T-cell (primary cell): ENCODE data around the gene MBD3L5. TPM values are rescaled to one million over a fixed set of nuclear protein-coding genes. Genes with fewer than 3 reads are reported as not detected.
"Not testable (repeated sequence)": the region's sequence is repeated elsewhere in the genome, so short reads cannot be mapped to it uniquely, and the experiment has no call there.

Experiments
- ATAC-seq, 4 experiments: fragments of 200-7000 bp in 3 of 4; fragments of 150-1000 bp in 1 of 4; cut with Tn5 transposase; replicated peaks in 1 of 4; 1 replicate in 3 of 4; 2 replicates in 1 of 4; pipeline ENCODE4 v1.10.0; 2021; ENCODE audit warnings: moderate library complexity in 3 of 4, mild to moderate bottlenecking in 2 of 4, moderate number of reproducible peaks in 1 of 4
- CTCF ChIA-PET, 2 donors: fragments of 300-600 bp; sonication (Branson Sonifier 250); formaldehyde crosslinking; loops; one replicate each; lab custom pipeline; 2022; ENCODE audit warnings: antibody characterized with exemption in 2 of 2; lab: Charles Lee
- POLR2A ChIA-PET, 2 donors: fragments of 300-600 bp; sonication (Branson Sonifier 250); formaldehyde crosslinking; loops; one replicate each; lab custom pipeline; 2022; ENCODE audit warnings: antibody characterized with exemption in 2 of 2; lab: Charles Lee
- DNase-seq, 35 experiments: peaks; one replicate each; pipeline versions ENCODE4 v3.0.0 to v3.0.0-alpha.2; 2013 to 2023
- H3K27ac ChIP-seq: one replicate; pipeline ENCODE4 v1.5.1; 2013; ENCODE audit warnings: low read length
- H3K27me3 ChIP-seq, 2 experiments: replicated peaks in 1 of 2; 1 replicate in 1 of 2; 2 replicates in 1 of 2; pipeline versions ENCODE4 v1.6.1 to v1.7.0; 2013; ENCODE audit warnings: low read length in 1 of 2, mixed read lengths in 1 of 2; ENCODE audit not compliant: control insufficient read depth in 2 of 2, insufficient read depth in 2 of 2; ENCODE audit errors: extremely low read depth in 1 of 2
- H3K36me3 ChIP-seq, 2 donors: 1 replicate in 1 of 2; 2 replicates in 1 of 2; pipeline versions ENCODE4 v1.6.1 to v1.7.0; 2013; ENCODE audit warnings: low read length in 1 of 2; ENCODE audit not compliant: control insufficient read depth in 2 of 2, insufficient read depth in 1 of 2; ENCODE audit errors: extremely low read depth in 1 of 2
- H3K4me1 ChIP-seq, 2 experiments: 1 replicate in 1 of 2; 2 replicates in 1 of 2; pipeline versions ENCODE4 v1.6.1 to v1.7.0; 2013; ENCODE audit warnings: low read length in 2 of 2, mixed read lengths in 1 of 2; ENCODE audit not compliant: insufficient read depth in 2 of 2, control insufficient read depth in 1 of 2; ENCODE audit errors: extremely low read depth in 1 of 2
- H3K4me3 ChIP-seq, 2 donors: 1 replicate in 1 of 2; 2 replicates in 1 of 2; pipeline versions ENCODE4 v1.5.1 to v1.7.0; 2013; ENCODE audit warnings: mild to moderate bottlenecking in 2 of 2, low read length in 1 of 2, moderate library complexity in 1 of 2; ENCODE audit not compliant: control insufficient read depth in 1 of 2; ENCODE audit errors: extremely low read depth in 1 of 2
- H3K9me3 ChIP-seq: 2 replicates; pipeline ENCODE4 v1.7.0; 2013
- H3K27ac Mint-ChIP-seq, 2 donors: one replicate each; pipeline ENCODE4 v1.8.0; 2020 to 2021; ENCODE audit warnings: mild to moderate bottlenecking in 2 of 2, mixed read lengths in 2 of 2
- H3K27me3 Mint-ChIP-seq, 2 donors: one replicate each; pipeline ENCODE4 v1.8.0; 2021 to 2022; ENCODE audit warnings: mixed read lengths in 2 of 2
- H3K36me3 Mint-ChIP-seq: one replicate; pipeline ENCODE4 v1.8.0; 2021; ENCODE audit warnings: mixed read lengths
- H3K4me1 Mint-ChIP-seq, 3 donors: one replicate each; pipeline ENCODE4 v1.8.0; 2020 to 2022; ENCODE audit warnings: mixed read lengths in 3 of 3, mild to moderate bottlenecking in 1 of 3
- H3K4me3 Mint-ChIP-seq, 3 donors: one replicate each; pipeline ENCODE4 v1.8.0; 2020 to 2022; ENCODE audit warnings: mild to moderate bottlenecking in 3 of 3, mixed read lengths in 3 of 3, moderate library complexity in 3 of 3
- H3K9me3 Mint-ChIP-seq, 3 donors: one replicate each; pipeline ENCODE4 v1.8.0; 2020 to 2022; ENCODE audit warnings: mixed read lengths in 3 of 3
- WGBS: methylation state at CpG from one replicate; pipeline ENCODE4 v1.1.5; 2013; ENCODE audit warnings: missing lambda C conversion rate; ENCODE audit not compliant: insufficient coverage; 5-methylcytosine and 5-hydroxymethylcytosine counted together
- total RNA-seq, 35 experiments: library from RNA in 6 of 35; stranded (reverse) in 6 of 35; fragments of 120-200 nt in 1 of 35; gene quantifications; one replicate each; pipeline versions ENCODE4 v1.2.1 to v1.2.4 and lab custom pipeline; 2013 to 2026

Gene MBD3L5
- total RNA-seq, 5 donors from 2014 or later (not counting 1 experiment from before 2014, with no cell fraction given): not detected

DNA sequence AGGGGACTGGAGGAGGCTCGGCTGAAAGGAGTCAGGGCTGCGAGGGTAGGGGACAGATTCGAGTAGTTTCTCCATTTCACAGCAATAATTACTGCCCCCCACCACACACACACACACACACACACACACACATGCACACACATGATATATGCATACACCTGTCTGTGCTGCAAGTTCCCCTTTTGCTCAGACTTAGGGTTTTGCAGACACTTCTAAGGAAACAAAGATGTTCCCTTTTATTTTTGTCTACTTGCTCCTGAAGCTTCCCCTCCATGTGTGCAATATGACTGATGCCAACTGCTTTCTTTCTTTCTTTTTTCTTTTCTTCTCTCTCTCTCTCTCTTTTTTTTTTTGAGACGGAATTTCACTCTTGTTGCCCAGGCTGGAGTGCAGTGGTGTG lies 22.5 kb upstream of the MBD3L5 start:
- Histone ChIP-seq H3K27ac (no peak overlapping the region), H3K27me3 (no peaks in the 10 kb centered on the region), H3K4me1 (peaks cover 14 to 26% of the 10 kb centered on the region in 2 experiments), H3K4me3 (no peak overlapping the region), H3K36me3 (no peaks in the 10 kb centered on the region), H3K9me3 (no peaks in the 10 kb centered on the region)
- H3K36me3 Mint-ChIP-seq: peaks cover 3% of the 10 kb centered on the region
- peaks cover 43 to 54% (median 47%) of the 10 kb centered on the region in 3 donors for H3K4me1 Mint-ChIP-seq
- DNase-seq (no peak), ATAC-seq (no peak)
- H3K27me3 Mint-ChIP-seq: no peaks in the 10 kb centered on the region
- 100% methylated on average over 1 of the region's 4 CpGs for WGBS
- H3K4me3 Mint-ChIP-seq: no peak overlapping the region
- ChIA-PET CTCF (interaction anchor here in 1 of 2 donors (0.7 kb wide), 1 partner anchor 144 kb away, joined by 9 read pairs; no protein-coding TSS in a partner anchor), POLR2A (no interaction called here)
- no peak overlapping the region for H3K27ac Mint-ChIP-seq
- H3K9me3 Mint-ChIP-seq: no peaks in the 10 kb centered on the region

- ChIA-PET CTCF (no interaction called here), POLR2A (interaction anchor here in 1 of 2 donors (0.6 kb wide), 1 partner anchor 488 kb away, joined by 3 read pairs; no protein-coding TSS in a partner anchor)
- DNase-seq (no peak), ATAC-seq (peak in 1 of 4 experiments; percentile 25)
- peaks cover 17 to 33% of the 10 kb centered on the region in 2 experiments for H3K4me1 ChIP-seq
- 89% methylated on average over 4 of the region's 12 CpGs for WGBS
- peaks cover 49 to 72% (median 51%) of the 10 kb centered on the region in 3 donors for H3K4me1 Mint-ChIP-seq
- H3K36me3 Mint-ChIP-seq: peaks cover 3% of the 10 kb centered on the region
- no peak overlapping the region for H3K4me3 ChIP-seq
- H3K27me3 ChIP-seq: no peaks in the 10 kb centered on the region
- H3K9me3 ChIP-seq: no peaks in the 10 kb centered on the region
- no peak overlapping the region for H3K4me3 Mint-ChIP-seq
- no peaks in the 10 kb centered on the region for H3K36me3 ChIP-seq
- peak overlapping the region in 1 of 2 donors; percentile 48 for H3K27ac Mint-ChIP-seq
- no peaks in the 10 kb centered on the region for H3K27me3 Mint-ChIP-seq
- H3K27ac ChIP-seq: no peak overlapping the region
- H3K9me3 Mint-ChIP-seq: no peaks in the 10 kb centered on the region
These were observed 19.4 kb upstream of the MBD3L5 start for GRCh38 chr19:7010722-7011593.

DNA sequence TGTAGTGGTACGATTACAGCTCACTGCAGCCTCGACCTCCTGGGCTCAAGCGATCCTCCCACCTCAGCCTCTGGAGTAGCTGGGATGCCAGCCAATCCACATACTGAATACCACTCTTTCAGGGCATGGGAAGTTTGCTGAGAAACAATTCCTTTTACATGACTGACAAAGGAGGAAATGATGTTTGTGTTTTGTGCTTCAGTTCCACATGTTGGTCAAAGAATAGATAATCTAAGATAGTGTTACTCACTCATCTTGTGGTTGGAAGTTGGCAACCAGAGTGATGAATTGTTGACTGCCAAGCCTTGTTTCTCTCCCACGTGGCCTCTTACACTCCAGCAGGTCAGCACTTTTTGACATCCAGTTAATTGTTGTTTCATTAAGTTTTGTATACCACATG lies 16.7 kb upstream of the MBD3L5 start:
- Histone ChIP-seq H3K27ac (no peak overlapping the region), H3K4me3 (no peak overlapping the region), H3K27me3 (no peaks in the 10 kb centered on the region), H3K9me3 (no peaks in the 10 kb centered on the region), H3K36me3 (no peaks in the 10 kb centered on the region), H3K4me1 (peaks cover 11 to 25% of the 10 kb centered on the region in 2 experiments)
- H3K4me1 Mint-ChIP-seq: peaks cover 29 to 53% (median 40%) of the 10 kb centered on the region in 3 donors
- no peak for DNase-seq
- ATAC-seq: peak in 3 of 4 experiments; percentile 37 to 72 (median 70)
- ChIA-PET POLR2A (no interaction called here), CTCF (no interaction called here)
- H3K36me3 Mint-ChIP-seq: no peaks in the 10 kb centered on the region
- H3K9me3 Mint-ChIP-seq: no peaks in the 10 kb centered on the region
- H3K27ac Mint-ChIP-seq: peak overlapping the region; percentile 83 to 89
- no CpG with 5 or more reads among the region's 4 CpGs for WGBS
- H3K4me3 Mint-ChIP-seq: no peak overlapping the region
- H3K27me3 Mint-ChIP-seq: no peaks in the 10 kb centered on the region

DNA sequence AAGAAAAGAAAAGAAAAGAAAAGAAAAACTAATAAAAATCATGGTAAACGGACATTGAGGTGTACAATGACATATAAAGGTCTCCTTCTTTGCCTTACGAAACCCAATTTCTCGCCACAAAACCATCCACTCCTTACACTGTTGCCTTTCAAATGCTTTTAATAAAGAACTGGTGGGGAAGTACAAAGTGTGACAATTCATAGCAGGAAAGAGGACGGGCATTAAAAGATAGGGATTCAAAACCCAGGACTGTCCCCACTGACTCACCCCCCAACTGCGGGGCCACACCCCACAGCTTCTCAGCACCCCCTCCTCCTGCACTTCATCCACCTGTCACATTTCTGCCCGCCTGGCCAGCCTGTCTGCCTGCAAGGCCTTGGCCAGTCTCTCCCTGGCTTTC lies 11.6 kb upstream of the MBD3L5 start:
- no peak for ATAC-seq
- no peaks in the 10 kb centered on the region for H3K27me3 Mint-ChIP-seq
- peaks cover under 1 to 4% of the 10 kb centered on the region in 2 experiments for H3K4me1 ChIP-seq
- ChIA-PET CTCF (interaction anchor here in 1 of 2 donors (0.6 kb wide), 1 partner anchor 409 kb away, joined by 3 read pairs; no protein-coding TSS in a partner anchor), POLR2A (no interaction called here)
- H3K9me3 ChIP-seq: no peaks in the 10 kb centered on the region
- H3K4me3 Mint-ChIP-seq: no peak overlapping the region
- H3K4me1 Mint-ChIP-seq: peaks cover 3 to 15% (median 6%) of the 10 kb centered on the region in 3 donors
- H3K27ac Mint-ChIP-seq: no peak overlapping the region
- DNase-seq: no peak
- WGBS: no CpG with 5 or more reads among the region's 6 CpGs
- H3K9me3 Mint-ChIP-seq: no peaks in the 10 kb centered on the region
- no peaks in the 10 kb centered on the region for H3K27me3 ChIP-seq
- no peak overlapping the region for H3K4me3 ChIP-seq
- H3K36me3 Mint-ChIP-seq: no peaks in the 10 kb centered on the region
- no peak overlapping the region for H3K27ac ChIP-seq
- no peaks in the 10 kb centered on the region for H3K36me3 ChIP-seq

DNA sequence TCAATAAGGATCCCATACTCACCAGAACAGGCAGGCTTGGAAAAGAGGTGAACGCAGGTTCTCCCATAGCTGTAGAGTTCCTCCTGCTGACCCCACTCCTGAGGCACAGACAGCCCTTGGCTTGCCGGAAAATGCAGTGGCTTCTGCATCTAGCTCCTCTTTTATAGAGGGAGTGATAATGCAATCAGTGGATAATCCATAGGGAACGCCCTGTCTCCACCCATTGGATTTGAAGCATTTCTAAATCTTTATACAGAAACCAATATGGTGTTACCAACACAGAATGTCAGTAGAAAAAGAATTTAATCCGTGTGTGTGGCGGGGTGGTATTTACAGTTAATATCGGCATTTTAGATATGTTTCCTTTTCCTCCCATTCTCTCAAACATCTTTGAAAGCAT lies 9.0 kb upstream of the MBD3L5 start, which contains the start of gene MBD3L2B:
TSS of gene MBD3L2B (minus strand) at position 101 of the 400 bp plus-strand sequence. CDS start at position 67, 34 bp downstream.
- H3K27ac ChIP-seq, POLR2A ChIA-PET, H3K36me3 Mint-ChIP-seq, H3K36me3 ChIP-seq, DNase-seq, H3K9me3 ChIP-seq, H3K27ac Mint-ChIP-seq, H3K4me3 Mint-ChIP-seq, H3K27me3 Mint-ChIP-seq, ATAC-seq, H3K4me1 Mint-ChIP-seq, H3K4me3 ChIP-seq, H3K9me3 Mint-ChIP-seq, H3K4me1 ChIP-seq, H3K27me3 ChIP-seq, CTCF ChIA-PET: not testable (repeated sequence)
- no CpG with 5 or more reads among the region's 6 CpGs for WGBS

DNA sequence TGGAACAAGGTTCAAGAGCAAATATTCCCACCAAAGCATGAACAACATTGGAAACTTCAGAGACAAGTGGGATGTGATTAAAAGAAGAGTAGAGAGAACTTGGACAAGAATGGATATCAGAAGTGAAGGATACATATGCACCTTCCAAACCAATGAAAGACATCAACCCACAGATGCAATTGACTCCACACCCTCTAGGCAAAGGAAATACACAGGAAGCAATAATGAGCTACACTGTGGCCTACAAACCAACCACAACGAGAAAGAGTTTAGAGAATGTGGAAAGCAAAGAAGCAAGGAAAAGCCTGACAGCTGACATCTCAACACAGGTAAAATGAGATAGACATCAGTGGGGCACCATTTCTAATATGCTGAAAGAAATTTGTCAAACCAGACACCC lies 1.6 kb upstream of the MBD3L5 start:
- H3K4me1 ChIP-seq, ATAC-seq, H3K27ac ChIP-seq, H3K27me3 ChIP-seq, H3K9me3 Mint-ChIP-seq, H3K36me3 Mint-ChIP-seq, H3K9me3 ChIP-seq, H3K27me3 Mint-ChIP-seq, DNase-seq, H3K27ac Mint-ChIP-seq, POLR2A ChIA-PET, CTCF ChIA-PET, H3K4me1 Mint-ChIP-seq, H3K36me3 ChIP-seq, H3K4me3 ChIP-seq, H3K4me3 Mint-ChIP-seq: not testable (repeated sequence)
- no CpG with 5 or more reads among the region's 1 CpG for WGBS
